Stomach (tissue), 9 donors: ENCODE results near the gene SMIM3. TPM values are rescaled to one million over a fixed set of nuclear protein-coding genes. Genes with fewer than 3 reads are reported as not detected.
A peak's percentile ranks its signal among the peaks of the same experiment; 100 is the strongest.

Experiments used
- DNase-seq, 2 donors: peaks; one replicate each; pipeline versions ENCODE4 v3.0.0 to v3.0.0-alpha.2; 2013 to 2019
- H3K27ac ChIP-seq, 5 donors: fragments of 200-600 bp in 4 of 5; sonication (generic) in 4 of 5; one replicate each; pipeline ENCODE4 v1.5.1; 2013 to 2019; ENCODE audit warnings: mild to moderate bottlenecking in 1 of 5, moderate library complexity in 1 of 5
- H3K27me3 ChIP-seq, 3 donors: fragments of 200-600 bp; sonication (generic); one replicate each; pipeline ENCODE4 v1.5.1; 2017 to 2019; ENCODE audit warnings: mixed run types in 1 of 3
- H3K36me3 ChIP-seq, 4 donors: fragments of 200-600 bp; sonication (generic); 1 replicate in 3 of 4; 2 replicates in 1 of 4; pipeline ENCODE4 v1.5.1; 2016 to 2019
- H3K4me1 ChIP-seq, 4 donors: fragments of 200-600 bp; sonication (generic); one replicate each; pipeline ENCODE4 v1.5.1; 2016 to 2019
- H3K4me3 ChIP-seq, 4 donors: fragments of 200-600 bp; sonication (generic) in 3 of 4; one replicate each; pipeline ENCODE4 v1.5.1; 2016 to 2019; ENCODE audit warnings: mild to moderate bottlenecking in 1 of 4
- H3K9me3 ChIP-seq, 4 donors: fragments of 200-600 bp; sonication (generic); one replicate each; pipeline ENCODE4 v1.5.1; 2016 to 2019
- CTCF ChIP-seq, 7 experiments: fragments of 450-650 bp in 4 of 7; fragments of 200-600 bp in 3 of 7; sonication (generic) in 3 of 7; IDR thresholded peaks; one replicate each; pipeline ENCODE4 v1.5.1; 2016 to 2019; ENCODE audit warnings: antibody characterized with exemption in 7 of 7, control low read depth in 2 of 7, mild to moderate bottlenecking in 1 of 7
- EP300 ChIP-seq: sonication (generic); formaldehyde crosslinking; IDR thresholded peaks from one replicate; pipeline ENCODE4 v1.6.1; 2017; ENCODE audit warnings: antibody characterized with exemption
- POLR2A ChIP-seq, 4 donors: fragments of 450-650 bp; IDR thresholded peaks; one replicate each; pipeline ENCODE4 v1.6.1; 2016; ENCODE audit warnings: antibody characterized with exemption in 4 of 4, control low read depth in 2 of 4, mild to moderate bottlenecking in 1 of 4, moderate library complexity in 1 of 4
- POLR2AphosphoS5 ChIP-seq, 3 donors: sonication (generic); formaldehyde crosslinking; IDR thresholded peaks; one replicate each; pipeline ENCODE4 v1.6.1; 2016; ENCODE audit warnings: antibody characterized with exemption in 3 of 3
- WGBS, 5 donors: extraction: QIAGEN DNeasy Blood & Tissue Kit in 3 of 5; methylation state at CpG; one replicate each; pipeline versions ENCODE4 v1.1.5 to v1.1.7; 2013 to 2018; 5-methylcytosine and 5-hydroxymethylcytosine counted together
- intact Hi-C: fragments of 100-400 bp; cut with DNase I; formaldehyde crosslinking; loops from one replicate; pipeline ENCODE4 v1.15.1; 2023; ENCODE audit warnings: low total_unique reads
- polyA plus RNA-seq, 3 donors: library from polyadenylated mRNA; stranded (reverse); fragments of 200-250 nt; gene quantifications; one replicate each; pipeline ENCODE4 v1.2.3, GENCODE V29; 2013
- total RNA-seq, 5 donors: library from RNA; depleted of rRNA; stranded (reverse); fragments of >200 nt; gene quantifications; one replicate each; pipeline versions ENCODE4 v1.1.0 to v1.2.3, GENCODE V29; 2014 to 2016
- donor health status: healthy with polysubstance abuse.
- donor health status: Bipolar disorder and iron deficiency.
- donor health status: healthy.

Gene SMIM3
- total and polyA plus RNA-seq, 8 donors: 9.9 to 63.8 (median 32.0) TPM

DNA sequence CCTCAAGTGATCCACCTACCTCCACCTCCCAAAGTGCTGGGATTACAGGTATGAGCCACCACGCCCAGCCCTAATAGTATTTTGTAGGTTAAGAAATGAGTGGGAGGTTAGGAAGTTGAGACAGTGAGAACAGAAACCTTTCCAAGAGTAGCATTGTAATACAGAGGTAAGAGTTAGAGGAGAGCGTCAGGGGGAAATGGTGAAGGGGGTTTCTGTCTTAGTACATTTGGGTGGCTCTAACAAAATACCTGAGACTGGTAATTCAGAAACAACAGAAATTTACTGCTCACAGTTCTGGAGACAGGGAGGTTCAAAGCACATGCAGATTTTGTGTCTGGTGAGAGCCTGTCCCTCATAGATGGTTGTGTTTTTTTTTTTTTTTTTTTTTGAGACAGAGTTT lies 18.8 kb downstream of the SMIM3 start:
- Histone ChIP-seq H3K27ac (no peak overlapping the region), H3K27me3 (no peaks in the 10 kb centered on the region), H3K4me3 (no peak overlapping the region), H3K9me3 (no peaks in the 10 kb centered on the region), H3K4me1 (peaks cover 0 to 15% (median 3%) of the 10 kb centered on the region in 4 donors), H3K36me3 (peaks cover 10 to 30% (median 25%) of the 10 kb centered on the region in 4 donors)
- WGBS, 5 donors: 90 to 98% (median 96%) methylated on average over 2 of the region's 2 CpGs
- no peak for DNase-seq
- intact Hi-C loops: no loop called here
- no peak for TF ChIP-seq POLR2AphosphoS5 (IDR thresholded peaks at IDR 0.05)
- TF ChIP-seq POLR2A (IDR thresholded peaks at IDR 0.05): no peak
- no peak for TF ChIP-seq EP300
- TF ChIP-seq CTCF (IDR thresholded peaks at IDR 0.05): no peak

DNA sequence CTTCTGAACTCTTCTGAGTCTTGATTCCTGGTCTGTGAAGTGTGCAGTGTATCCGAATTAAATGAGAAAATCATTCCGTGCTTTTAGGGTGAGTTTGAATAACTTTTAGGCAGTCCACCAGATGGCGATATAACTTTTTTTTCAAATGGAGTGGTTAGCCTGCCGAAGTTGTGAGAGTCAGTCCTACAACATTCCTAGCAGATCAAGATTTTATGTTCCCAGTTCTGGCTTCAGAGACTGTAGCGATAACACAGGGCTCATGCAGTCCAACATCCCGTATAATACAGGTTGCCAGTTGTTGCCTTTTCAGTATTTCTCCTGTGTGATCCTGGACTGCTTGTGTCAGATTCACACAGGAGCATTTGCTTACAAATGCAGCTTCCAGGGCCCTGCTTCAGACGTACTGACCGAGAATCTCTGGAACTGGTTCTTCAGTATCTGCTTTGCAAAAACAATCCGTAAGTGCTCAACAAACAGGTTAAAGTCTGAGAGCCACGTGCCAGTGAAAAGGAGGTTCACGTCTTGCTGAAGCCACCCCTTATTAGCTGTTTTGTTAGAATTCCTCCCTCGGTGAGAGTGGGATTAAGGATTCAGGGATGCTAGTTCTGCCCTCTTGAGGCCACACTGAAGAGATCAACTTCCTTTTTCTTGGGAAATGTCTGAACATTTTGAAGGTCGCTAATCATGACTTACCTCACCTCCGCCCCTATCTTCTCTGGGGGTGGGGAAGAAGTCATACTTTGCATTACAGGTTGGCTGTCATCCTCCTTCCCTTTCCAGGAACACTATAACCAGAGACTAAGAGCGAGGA lies 22.8 kb downstream of the SMIM3 start:
- no peaks in the 10 kb centered on the region for H3K27me3 ChIP-seq
- 6 to 11% (median 8%) methylated on average over 13 to 15 of the region's 15 CpGs for WGBS, 5 donors
- peak in 1 of 2 donors; percentile 86 for DNase-seq
- peaks cover under 1 to 18% (median 15%) of the 10 kb centered on the region in 4 donors for H3K36me3 ChIP-seq
- H3K4me3 ChIP-seq: peak overlapping the region; percentile 24 to 40 (median 36)
- peak in 5 of 7 experiments; percentile 9 to 67 (median 52) for TF ChIP-seq CTCF (IDR thresholded peaks at IDR 0.05)
- TF ChIP-seq POLR2AphosphoS5 (IDR thresholded peaks at IDR 0.05): peak in 1 of 3 donors; percentile 5
- no peak for TF ChIP-seq POLR2A (IDR thresholded peaks at IDR 0.05)
- peaks cover 0 to 15% (median 3%) of the 10 kb centered on the region in 4 donors for H3K4me1 ChIP-seq
- peak overlapping the region; percentile 33 to 53 (median 45) for H3K27ac ChIP-seq
- intact Hi-C loops: no loop called here
- no peaks in the 10 kb centered on the region for H3K9me3 ChIP-seq

DNA sequence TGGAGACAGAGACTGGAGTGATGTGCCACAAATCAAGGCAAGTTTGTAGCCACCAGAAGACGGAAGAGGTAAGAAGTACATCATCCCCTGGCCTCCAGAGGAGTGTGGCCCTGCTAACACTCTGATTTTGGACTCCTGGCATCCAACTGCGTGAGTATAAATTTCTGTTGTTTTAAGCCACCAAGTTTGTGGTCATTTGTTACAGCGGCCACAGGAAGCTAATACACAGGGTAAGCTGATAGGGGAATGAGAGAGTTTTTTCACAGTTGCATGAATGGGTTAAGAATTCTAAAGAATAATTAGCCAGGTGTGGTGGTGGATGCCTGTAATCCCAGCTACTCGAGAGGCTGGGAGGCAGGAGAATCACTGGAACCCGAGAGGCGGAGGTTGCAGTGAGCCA lies 25.8 kb downstream of the SMIM3 start:
- no peaks in the 10 kb centered on the region for H3K27me3 ChIP-seq
- 86 to 96% (median 90%) methylated on average over 6 of the region's 6 CpGs for WGBS, 5 donors
- H3K27ac ChIP-seq: no peak overlapping the region
- H3K9me3 ChIP-seq: no peaks in the 10 kb centered on the region
- no peak overlapping the region for H3K4me3 ChIP-seq
- peaks cover 0 to 15% (median 3%) of the 10 kb centered on the region in 4 donors for H3K4me1 ChIP-seq
- H3K36me3 ChIP-seq: peaks cover 0 to 5% (median 0%) of the 10 kb centered on the region in 4 donors
- DNase-seq: no peak
- intact Hi-C loops: no loop called here
- TF ChIP-seq EP300 (no peak), POLR2AphosphoS5 (IDR thresholded peaks at IDR 0.05) (no peak), CTCF (IDR thresholded peaks at IDR 0.05) (no peak), POLR2A (IDR thresholded peaks at IDR 0.05) (no peak)

GRCh38 chr5:150809363-150809762 lies 30.8 kb downstream of the SMIM3 start:
- Histone ChIP-seq H3K27me3 (no peaks in the 10 kb centered on the region), H3K4me1 (no peaks in the 10 kb centered on the region), H3K4me3 (no peak overlapping the region), H3K9me3 (no peaks in the 10 kb centered on the region), H3K36me3 (peaks cover 0 to under 1% (median 0%) of the 10 kb centered on the region in 4 donors), H3K27ac (no peak overlapping the region)
- no peak for DNase-seq
- 45 to 79% (median 59%) methylated on average over 3 of the region's 3 CpGs for WGBS, 5 donors
- intact Hi-C loops: no loop called here
- no peak for TF ChIP-seq CTCF (IDR thresholded peaks at IDR 0.05)
- no peak for TF ChIP-seq EP300
- no peak for TF ChIP-seq POLR2A (IDR thresholded peaks at IDR 0.05)
- no peak for TF ChIP-seq POLR2AphosphoS5 (IDR thresholded peaks at IDR 0.05)
